HFF-Myc (cell line): ENCODE data around the gene PAQR8.

Experiments used
- DNase-seq: peaks from one replicate; pipeline ENCODE4 v3.0.0-alpha.2; 2011; ENCODE audit warnings: low read depth; ENCODE audit errors: extremely low read depth
- H3K4me3 ChIP-seq: replicated peaks from 2 replicates; pipeline ENCODE4 v1.5.1; 2011; ENCODE audit warnings: low read depth, mild to moderate bottlenecking, control low read depth, low read length
- TF ChIP-seq, protein P1 (sequence below): IDR thresholded peaks from 2 replicates; pipeline ENCODE4 v1.5.1; 2012; ENCODE audit warnings: mild to moderate bottlenecking, low read depth, low read length, control low read depth; ENCODE audit errors: missing control alignments

PAQR8 gene

DNA sequence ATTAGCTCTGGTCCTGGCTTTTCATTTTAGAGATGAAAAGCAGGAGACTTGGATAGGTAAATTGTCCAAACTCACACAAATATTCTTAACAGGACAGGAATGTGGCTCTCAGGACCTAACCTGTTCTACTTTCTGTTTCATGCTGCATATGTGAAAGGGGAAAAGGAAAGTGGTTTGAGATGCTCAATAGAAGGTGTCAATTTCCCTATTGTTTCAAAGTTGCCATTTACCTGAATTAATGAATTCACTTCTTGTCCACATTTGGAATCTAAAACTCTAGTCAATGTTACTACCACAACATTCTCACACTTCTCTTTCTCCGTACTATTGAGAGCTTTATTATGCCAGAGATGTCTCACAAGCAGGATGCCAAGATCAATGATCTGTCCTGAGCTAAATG lies 53.4 kb downstream of the PAQR8 start:
- H3K4me3 ChIP-seq = no peak overlapping the region
- DNase-seq = no peak
- TF ChIP-seq, protein P1, sequence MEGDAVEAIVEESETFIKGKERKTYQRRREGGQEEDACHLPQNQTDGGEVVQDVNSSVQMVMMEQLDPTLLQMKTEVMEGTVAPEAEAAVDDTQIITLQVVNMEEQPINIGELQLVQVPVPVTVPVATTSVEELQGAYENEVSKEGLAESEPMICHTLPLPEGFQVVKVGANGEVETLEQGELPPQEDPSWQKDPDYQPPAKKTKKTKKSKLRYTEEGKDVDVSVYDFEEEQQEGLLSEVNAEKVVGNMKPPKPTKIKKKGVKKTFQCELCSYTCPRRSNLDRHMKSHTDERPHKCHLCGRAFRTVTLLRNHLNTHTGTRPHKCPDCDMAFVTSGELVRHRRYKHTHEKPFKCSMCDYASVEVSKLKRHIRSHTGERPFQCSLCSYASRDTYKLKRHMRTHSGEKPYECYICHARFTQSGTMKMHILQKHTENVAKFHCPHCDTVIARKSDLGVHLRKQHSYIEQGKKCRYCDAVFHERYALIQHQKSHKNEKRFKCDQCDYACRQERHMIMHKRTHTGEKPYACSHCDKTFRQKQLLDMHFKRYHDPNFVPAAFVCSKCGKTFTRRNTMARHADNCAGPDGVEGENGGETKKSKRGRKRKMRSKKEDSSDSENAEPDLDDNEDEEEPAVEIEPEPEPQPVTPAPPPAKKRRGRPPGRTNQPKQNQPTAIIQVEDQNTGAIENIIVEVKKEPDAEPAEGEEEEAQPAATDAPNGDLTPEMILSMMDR = no peak

DNA sequence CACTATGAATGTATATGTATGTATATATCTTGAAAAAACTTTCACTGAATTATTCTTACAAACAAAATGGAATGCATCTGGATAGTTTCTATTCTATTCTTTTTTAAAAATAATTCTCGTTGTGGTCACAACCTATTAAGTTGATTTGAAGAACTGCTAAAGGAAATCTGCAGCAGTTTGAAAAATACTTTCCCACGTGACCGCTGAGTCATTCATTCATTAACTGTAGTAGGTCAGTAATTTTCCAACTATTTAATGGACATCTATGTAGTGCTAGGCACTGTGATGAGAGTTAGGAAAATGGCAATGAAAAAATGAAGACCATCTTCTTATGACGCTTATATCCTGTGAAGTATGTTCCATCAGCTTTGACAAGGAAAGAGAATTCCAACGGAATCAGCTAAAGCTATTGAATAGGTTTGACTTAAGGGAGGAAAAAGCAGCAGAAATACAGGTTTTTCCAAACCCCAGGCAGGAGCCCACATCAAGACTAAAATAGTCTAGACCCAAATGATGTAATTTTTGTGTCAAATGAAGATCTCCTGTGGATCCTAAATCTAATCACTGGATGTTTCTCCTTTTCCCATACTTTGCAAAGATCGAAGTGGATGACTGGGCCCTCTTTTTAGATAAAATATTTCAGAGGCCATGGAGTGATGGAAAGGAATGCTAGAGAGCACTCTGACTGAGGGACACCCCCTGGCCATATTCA lies 54.1 kb downstream of the PAQR8 start:
- no peak for DNase-seq
- TF ChIP-seq, protein P1 = no peak
- no peak overlapping the region for H3K4me3 ChIP-seq

DNA sequence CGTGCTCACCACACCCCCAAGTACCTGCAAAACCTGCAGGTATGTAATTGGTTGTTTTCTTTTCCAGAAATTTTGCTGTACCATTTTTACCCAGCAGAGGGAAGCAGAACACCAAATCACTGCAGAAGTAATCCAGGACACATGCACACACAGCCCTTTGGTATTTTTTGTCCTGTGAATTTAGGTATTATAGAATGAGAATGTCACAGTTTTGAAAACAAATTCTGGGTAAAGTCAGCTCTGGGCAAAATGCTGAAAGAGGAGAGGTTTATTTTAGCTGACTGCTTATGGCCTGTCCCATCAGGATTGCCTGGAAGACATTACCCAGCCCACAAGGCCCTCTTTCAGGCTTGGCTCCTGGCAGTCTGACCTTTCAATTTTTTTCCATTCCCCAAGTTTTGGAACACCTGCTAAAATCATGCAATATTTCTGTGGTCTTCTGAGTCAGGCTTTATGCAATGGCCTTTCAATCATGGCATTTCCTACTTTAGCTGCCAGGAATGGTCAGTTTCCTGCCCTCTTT lies 54.7 kb downstream of the PAQR8 start:
- no peak overlapping the region for H3K4me3 ChIP-seq
- TF ChIP-seq, protein P1 = peak; percentile 70
- DNase-seq = peak; percentile 50

DNA sequence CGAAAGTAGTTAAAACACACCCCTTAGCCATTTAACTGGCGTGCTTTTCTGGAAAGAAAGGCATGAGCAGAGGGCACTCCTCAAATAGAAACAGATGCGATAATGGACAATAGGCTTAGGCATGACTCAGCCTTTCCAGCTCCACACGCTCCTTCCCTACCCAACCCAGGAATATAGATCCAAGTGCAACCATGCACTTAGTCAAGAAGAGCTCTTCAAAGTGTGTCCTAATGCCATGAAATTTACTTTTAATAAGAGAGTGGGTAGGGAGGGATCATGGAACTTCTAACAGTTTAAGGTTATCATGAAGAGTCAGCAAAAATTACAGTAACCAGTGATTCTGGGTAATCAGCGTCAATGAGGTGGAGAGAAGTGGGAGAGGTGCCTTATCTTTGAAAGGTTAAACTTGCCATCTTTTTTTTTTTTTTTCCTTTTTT lies 55.7 kb downstream of the PAQR8 start:
- no peak overlapping the region for H3K4me3 ChIP-seq
- peak; percentile 77 for DNase-seq
- TF ChIP-seq, protein P1 = no peak

DNA sequence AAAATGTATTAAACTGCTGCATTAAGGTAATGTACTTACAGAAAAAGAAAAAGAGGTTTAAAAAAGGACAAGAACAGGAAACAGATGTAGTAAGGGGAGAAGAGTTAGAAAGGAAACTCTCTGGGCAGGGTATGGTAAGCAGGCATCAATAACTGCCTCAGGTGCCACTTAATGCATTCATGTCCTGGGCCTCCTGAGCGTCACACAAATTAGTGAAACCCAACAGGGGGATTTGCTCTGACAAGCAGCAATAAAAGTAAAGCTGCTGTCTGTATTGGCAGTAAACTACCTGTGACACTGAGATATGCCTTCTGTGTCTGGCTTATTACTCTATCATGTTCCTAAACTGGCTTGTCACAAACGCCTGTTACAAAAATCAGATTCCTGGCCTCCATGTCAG lies 56.7 kb downstream of the PAQR8 start:
- DNase-seq = no peak
- TF ChIP-seq, protein P1 = no peak
- H3K4me3 ChIP-seq = no peak overlapping the region

DNA sequence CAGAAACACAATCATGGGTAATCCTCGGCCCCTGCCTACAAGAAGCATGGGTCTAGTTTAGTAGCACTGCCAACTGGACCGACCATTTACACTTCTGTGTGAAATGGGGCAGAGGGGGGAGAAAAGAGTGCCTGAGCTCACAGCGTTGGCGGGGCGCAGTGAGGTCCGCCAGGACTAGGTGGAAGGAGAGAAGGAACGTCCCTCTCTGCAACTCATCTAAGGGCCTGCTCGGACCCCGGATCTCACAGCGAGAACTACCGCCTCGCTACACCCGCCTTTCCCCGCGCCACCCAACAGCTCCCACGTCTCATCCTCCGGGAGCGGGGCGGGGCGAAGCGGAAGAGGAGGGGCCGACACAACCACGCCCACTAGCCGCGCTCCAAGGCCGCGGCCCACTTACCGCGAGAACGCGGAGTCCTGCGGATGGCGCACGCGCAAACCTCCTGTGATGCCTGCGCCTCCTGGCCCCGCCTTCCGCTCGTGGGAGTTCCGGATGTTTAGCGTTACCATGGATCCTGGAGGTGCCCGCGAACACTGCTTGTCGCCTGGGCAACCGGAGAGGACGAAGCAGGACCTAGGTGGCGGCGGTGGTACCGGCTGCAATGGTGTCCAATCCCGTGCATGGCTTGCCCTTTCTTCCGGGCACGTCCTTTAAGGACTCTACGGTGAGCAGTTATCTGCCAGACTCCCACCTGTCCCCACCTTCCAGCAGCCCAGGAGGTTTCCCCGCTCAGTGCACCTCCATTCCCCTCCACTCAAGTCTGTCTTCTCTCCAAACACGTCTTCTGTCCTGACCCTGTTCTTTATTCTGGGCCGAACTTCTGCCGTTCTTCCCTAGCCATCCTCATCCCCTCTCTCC lies 58.1 kb downstream of the PAQR8 start, which contains the start of gene EFHC1:
TSS of gene EFHC1 (plus strand) at position 534 of the 859 bp plus-strand sequence. CDS start at position 603, 69 bp downstream.
- peak within 1 kb of the TSS; percentile 83 for H3K4me3 ChIP-seq
- DNase-seq = peak; percentile 96
- TF ChIP-seq, protein P1 = no peak
